Measurements from ENCODE around the gene KDELR1.

The KDELR1 gene

DNA sequence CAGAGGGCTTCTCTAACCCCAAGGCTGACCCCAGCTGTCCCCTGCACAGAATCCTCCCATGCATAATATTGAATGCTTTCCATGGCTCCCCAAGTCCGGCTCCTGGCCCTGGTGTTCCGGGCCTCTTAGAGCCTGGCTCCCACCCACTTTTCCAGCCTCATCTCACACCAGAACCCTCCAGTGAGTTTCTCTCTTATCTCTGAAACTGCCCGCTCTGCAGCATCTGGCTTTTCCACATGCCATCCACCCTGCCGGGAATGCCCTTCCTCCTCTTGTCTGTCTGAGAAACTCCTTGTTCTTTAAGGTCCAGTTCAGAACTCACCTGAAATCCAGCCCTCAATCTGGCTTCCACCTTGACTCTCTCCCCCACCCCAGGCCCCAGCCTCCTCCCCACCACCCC lies 20.4 kb downstream of the KDELR1 start:
- DNase-seq: no peak

DNA sequence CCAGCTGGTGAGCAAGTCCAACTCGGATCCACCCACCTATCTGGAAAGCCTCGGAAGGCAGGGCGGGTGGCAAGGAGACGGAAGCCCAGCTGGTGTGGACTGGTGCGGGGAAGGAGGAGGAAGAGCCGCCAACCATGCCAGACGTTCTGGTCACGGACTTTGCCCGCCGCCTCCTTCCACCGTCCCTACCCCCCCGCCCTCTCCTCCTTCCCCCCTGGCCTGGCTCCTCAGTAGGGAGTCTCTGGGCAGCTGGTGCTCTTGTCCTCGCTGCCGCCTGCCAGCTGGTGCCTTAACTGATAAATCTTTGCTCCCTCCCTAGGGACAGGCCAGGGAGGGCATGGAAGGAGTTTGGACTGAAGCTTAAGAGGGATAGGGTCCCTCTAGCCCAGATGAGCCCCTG lies 22.4 kb downstream of the KDELR1 start:
- no peak for DNase-seq

DNA sequence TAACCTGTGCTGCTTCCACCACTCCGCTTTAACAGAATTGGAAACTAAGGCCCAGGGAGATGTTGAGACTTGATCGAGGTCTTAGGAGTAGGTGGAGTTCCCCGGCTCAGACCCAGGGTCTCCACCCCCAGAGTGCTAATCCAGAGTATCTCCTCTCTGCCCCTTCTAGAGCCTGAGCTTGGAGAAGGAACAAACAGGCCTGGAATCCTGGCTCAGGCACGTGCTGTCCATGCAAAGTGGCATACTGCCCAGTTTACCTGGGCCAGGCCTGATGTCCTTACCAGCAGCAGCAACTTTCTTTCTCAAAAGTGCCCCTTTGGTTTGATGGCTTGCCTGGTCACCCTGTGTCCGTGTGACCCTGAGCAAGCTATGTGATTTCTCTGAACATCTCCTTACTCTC lies 23.5 kb downstream of the KDELR1 start:
- no peak for DNase-seq

DNA sequence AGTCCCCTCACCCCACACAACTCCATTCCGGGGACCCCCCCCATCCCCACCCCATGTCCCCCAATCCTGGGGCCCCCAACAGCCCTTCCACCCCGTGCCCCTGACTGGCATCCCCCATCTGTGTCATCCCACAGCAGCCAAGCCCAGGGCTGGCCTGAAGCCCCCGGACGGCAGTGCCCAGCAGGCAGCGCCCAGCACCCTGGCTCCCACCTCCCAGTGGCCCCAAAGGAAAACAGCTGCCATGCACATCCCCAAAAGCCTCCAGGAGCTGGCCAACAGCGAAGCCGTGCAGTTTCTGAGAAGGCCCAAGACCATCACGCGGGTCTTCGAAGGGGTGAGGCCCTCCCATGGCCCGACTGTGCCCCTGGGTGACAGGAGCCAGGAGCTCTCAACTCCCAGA lies 25.7 kb downstream of the KDELR1 start:
- no peak for DNase-seq

DNA sequence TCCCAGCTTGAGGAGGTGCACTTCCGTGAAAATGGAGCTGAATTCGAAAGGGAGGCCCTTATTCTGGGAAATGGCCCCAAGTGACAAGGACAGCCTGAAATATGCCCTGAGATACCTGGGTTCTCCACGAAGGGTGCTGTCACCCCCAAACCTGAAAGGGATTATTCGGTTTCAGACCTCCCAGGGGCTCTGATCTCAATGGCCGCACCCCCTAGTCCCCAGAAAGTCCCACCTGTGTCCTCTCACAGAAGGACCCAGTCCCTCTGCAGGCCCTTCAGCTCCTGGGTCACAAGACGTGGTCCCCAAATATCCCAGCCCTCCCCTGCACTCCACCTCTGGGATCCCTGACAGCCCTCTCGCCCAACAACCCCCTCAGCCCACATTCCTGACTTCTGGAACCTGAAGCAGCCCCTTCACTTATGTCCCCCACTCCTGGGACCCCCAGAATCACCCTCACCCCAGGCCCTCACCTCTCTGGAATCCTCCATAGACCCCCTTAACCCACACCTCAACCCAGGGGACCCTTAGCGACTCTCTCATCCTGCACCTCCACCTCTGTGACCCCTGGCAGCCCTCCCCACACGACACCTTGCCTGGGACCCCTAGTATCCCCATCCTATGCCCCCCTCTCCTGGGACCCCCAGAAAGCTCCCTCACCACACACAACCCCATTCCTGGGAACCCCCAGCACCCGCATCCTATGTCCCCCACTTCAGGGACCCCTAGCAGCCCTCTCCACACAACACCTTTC lies 26.6 kb downstream of the KDELR1 start:
- DNase-seq: no peak

DNA sequence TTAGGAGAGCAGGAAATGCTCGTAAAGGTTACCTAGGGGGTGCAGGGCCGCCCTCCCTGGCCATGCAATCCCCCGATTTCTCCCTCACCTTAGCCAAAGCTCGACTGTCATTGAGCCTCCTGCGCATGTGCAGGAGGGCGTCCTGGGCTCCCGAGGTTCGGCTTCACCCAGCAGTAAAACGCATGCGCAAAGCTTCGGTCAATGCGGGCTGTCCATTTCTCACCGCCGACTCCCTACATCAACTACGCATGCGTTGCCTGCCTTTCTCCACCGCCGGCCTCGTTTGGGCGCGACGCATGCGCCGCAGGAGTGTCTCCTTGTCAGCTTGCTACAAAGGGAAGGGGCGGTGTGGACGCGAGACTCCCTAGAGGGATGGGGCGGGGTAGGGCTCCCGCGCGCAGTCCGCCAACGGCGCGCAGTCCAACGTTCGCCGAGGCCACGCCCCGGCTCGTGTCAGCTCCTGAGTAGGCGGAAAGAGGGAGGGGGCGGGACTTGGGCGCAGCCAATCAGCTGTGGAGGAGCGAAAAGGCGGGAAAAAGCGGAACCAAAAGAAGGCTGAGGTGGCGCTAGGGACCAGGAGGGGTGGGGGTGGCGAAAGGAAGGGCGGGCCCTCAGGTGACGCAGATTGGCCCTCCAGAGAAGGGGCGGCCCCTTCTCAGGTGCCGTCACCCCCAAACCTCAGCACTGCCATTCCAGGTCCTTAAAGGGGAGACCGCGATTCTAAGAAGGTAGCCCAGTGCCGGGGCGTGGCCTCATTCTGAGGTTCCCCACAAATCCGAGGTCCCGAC lies 27.3 kb downstream of the KDELR1 start, which contains the start of the genes SYNGR4 and TMEM143:
TSS of gene SYNGR4 (plus strand) at position 558 of the 788 bp plus-strand sequence. CDS start 1,476 bp downstream, outside the sequence.
TSS of gene TMEM143 (minus strand) at position 131 of the 788 bp plus-strand sequence. CDS start at position 111, 20 bp downstream.
- peak; percentile 100 for DNase-seq

DNA sequence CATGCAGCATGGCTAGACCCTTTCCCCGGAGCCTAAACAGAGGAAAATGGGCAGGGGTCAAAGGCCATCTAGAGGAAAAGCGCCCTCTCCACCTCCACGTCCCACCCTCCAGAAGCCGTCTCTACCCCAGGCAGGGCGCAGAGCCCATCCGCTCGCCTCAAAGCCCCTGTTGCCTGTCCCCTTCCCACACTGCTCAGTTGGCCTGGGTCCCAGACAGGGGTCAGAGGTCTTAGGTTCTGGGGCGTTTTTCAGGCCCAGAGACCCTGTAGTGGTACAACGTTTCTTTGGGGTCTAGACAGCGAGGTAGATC lies 27.9 kb downstream of the KDELR1 start:
- DNase-seq: no peak

DNA sequence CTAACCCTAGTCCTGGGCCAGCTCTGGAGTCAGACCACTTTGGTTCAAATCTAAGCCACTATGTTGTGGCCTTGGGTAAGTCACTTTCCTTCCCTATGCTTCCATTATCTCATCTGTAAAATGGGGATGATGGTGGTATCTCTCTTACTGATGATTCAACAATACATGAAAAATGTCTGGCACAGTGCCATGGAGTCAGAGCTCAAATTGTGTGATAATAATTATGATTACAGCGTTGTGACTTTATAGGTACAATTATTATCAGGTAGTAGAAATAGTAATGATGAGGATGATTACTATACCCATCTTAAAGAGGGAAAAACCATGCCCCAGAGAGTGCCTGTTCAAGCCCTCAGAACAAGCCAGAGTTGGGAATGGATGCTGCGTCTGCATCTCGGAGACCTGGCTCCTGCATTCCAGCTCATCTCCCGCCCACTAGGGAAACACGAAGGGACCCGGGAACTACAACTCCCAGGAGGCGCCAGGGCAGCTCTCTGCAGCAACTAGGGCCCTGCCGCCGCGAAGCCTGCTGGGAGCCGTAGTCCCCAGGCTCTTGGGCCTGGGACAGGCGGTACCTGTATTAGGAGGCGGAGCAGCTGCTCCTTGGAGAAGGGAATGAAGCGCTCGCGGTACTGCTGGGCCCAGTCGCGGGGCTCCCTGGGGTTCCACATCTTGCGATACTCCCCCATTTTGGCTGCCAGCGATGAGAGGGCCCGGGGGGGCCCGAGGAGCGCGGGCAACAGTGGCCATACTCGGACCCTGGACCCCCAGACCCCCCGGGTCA lies 28.4 kb downstream of the KDELR1 start:
- DNase-seq: peak; percentile 95

DNA sequence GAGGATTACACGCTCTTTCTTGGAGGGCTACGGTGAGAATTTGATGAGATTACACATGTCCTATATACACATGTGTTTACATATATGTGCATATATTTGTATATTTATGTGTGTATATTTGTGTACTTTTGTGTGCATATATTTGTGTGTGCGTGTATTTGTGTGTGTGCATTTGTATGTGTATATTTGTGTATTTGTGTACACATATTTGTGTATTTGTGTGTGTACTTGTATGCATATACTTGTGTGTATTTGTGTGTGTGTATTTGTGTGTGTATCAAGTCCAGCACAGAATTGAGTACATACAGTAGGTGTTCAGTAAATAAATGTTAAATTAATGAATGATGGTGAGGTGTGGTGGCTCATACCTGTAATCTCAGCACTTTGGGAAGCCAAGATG lies 29.4 kb downstream of the KDELR1 start:
- DNase-seq: no peak

DNA sequence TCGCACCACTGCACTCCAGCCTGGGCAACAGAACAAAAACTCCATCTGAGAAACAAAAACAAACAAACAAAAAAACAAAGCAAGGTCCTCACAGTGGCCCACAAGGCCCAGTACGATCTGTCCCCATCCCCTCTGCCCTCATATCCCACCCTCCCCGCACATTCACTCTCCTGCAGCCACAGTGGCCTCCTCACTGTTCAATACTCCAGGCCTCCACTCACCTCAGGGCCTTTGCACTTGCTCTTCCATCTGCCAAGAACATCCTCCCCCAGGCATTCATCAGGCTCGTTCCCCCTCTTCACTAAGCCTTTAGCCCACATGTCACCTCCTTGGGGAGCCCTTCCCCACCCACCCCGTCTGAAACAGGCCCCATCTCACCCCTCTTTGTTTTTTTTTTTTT lies 32.2 kb downstream of the KDELR1 start:
- no peak for DNase-seq

DNA sequence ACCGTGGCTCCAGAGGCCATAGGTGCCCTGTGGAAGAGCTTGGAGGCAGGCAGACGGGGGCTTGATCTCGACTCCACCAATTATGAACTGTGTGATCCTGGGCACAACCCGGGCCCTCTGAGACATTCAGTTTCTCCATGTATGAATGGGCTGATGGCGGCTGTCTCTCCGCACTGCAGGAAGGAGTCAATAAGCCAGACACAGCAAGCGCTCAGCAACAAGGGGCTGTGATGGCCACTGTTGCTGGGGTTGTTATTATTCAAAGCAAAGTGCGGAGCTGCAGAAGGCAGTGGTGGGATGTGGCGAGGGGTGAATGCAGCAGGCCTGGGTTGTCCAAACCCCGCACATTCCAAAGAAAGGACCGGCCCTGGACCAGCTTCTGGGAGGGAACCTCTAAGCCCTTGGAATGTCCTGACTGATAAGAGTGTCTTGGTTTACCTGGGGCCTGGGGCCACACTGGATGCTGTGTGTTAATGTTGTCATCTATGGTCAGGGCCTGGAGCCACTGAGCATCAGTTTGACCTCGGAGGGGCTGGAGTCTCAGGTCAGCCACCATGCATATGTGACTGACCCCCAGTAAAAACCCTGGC lies 35.9 kb downstream of the KDELR1 start:
- no peak for DNase-seq

DNA sequence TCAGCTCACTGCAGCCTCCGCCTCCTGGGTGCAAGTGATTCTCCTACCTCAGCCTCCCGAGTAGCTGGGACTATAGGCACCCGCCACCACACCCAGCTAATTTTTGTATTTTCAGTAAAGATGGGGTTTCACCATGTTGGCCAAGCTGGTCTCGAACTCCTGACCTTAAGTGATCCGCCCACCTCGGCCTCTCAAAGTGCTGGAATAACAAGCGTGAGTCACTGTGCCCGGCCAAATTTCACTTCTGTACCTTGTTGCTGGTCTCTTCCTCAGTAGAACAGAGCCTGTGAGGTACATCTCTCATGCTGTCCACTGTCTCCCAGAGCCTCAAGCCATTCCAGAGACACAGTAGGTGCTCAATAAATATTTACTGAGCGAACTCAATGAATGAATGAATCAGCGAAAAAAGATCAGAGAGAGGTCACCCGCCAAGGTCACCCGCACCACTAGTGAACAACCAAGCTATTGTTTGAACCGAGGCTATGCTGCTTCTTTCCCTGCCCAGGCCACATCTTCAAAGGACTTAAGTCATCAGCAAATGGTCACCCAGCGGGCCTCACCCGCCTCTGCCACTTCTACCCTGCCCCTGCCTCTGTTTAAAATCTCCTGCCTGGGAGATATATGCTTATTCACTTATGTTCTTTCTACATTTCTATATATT lies 36.9 kb downstream of the KDELR1 start:
- DNase-seq: no peak

DNA sequence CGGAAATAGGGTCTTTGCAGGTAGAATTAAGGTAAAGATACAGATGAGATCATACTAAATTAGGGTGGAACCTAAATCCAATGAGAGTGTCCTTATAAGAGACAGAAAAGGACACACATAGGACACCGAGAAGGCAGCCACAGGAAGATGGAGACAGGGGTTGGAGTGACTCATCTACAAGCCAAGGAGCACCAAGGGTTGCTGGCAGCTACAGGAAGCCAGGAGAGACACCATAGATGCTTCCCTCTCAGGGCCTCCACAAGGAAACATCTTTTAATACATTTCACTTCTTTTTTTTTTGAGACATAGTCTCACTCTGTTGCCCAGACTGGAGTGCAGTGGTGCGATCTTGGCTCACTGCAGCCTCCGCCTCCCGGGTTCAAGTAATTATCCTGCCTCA lies 37.7 kb downstream of the KDELR1 start:
- peak; percentile 20 for DNase-seq

DNA sequence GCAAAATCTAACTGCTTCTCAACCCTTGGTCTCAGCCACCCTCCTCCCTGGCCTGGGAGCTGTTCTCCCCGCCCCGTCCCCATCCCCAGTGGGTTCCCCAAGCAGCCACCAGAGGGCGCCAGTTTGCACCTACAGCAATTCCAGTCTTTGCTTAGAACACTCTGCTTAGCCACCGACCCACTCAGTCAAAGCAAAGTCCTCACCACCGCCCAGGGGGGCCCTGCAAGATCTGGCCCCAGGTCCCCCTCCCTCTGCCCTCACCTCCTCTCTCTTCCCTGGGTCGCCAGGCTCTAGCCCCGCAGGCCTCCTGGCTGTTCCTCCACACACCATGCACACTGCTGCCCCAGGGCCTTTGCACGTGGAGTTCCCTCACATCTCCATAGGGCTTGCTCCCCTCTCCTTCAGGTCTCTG lies 40.0 kb downstream of the KDELR1 start:
- DNase-seq: peak; percentile 57

DNA sequence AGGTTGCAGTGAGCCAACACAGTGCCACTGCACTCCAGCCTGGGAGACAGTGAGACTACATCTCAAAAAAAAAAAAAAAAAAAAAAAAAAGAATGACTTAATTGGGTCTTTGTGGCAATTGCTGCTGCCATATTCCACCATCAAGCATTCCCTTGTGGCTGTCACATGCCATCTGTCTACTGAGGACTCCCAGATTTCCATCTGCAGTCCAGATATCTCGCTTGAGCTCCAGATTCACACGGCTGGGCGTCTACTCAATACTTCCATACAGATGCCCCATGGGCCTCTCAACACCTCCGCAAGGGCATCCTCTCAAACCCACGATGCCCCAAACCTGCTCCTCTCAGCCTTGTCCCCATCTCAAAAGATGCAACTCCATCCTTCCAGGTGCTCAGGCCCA lies 40.5 kb downstream of the KDELR1 start:
- no peak for DNase-seq

DNA sequence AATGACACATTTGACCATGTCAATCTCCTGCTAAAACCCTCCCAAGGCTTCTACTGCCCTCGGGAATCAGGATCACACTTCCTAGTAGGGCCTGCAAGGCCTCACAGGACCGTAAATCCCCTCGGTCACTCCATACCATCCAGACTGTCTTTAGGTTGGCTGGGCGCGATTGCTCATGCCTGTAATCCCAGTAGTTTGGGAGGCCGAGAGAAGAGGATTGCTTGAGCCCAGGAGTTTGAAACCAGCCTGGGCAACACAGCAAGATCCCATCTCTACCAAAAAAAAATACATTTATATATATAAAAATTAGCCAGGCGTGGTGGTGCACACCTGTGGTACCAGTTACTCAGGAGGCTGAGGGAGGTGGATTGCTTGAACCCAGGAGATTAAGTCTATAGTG lies 42.6 kb downstream of the KDELR1 start:
- DNase-seq: no peak

DNA sequence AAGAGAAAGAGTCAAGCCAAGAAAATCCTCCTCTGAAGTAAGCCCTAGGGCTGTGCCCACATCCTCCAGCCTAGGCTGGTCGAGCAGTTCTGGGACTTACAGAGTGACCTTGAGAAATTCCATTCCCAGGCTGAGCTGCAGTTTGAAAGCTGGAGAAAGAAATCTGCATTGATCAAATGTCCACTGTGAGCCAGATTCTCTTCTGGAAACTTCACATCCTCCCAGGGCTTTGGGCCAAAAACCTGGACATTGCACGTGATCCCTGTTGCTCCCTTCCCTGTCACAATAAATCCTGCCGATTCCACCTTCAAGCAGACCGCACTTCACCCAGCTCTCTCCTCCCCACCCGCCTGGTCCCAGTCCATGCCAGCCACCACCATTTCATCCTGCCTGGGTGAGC lies 43.3 kb downstream of the KDELR1 start:
- DNase-seq: no peak

DNA sequence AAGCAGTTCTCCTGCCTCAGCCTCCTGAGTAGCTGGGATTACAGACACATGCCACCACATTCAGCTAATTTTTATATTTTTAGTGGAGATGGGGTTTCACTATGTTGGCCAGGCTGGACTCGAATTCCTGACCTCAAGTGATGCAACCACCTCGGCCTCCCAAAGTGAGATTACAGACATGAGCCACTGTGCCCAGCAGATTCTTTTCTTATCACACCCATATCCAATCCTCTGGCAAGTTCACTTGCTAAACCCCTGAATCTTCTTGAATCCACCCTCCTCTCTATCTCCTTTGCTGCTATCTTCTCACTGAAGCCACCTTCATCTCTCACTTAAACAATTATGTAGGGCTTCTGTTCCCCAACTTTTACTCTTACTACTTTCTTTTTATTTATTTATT lies 45.2 kb downstream of the KDELR1 start:
- no peak for DNase-seq

DNA sequence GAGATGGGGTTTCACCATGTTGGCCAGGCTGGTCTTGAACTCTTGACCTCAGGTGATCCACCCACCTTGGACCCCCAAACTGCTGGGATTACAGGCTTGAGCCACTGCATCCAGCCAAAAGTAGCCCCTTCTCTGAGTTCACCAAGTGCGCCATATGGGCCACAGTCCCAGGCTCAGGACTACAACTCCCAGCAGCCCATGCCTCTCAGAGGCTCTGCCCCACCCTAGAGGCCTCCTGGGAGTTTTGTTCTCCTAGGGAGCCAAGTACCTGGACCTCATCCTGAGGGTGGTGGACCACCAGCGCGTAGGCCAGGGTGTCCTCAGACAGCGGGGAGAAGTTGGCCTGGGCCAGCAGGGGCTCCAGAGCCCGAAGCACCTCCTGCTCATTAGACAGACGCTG lies 46.5 kb downstream of the KDELR1 start:
- DNase-seq: no peak

DNA sequence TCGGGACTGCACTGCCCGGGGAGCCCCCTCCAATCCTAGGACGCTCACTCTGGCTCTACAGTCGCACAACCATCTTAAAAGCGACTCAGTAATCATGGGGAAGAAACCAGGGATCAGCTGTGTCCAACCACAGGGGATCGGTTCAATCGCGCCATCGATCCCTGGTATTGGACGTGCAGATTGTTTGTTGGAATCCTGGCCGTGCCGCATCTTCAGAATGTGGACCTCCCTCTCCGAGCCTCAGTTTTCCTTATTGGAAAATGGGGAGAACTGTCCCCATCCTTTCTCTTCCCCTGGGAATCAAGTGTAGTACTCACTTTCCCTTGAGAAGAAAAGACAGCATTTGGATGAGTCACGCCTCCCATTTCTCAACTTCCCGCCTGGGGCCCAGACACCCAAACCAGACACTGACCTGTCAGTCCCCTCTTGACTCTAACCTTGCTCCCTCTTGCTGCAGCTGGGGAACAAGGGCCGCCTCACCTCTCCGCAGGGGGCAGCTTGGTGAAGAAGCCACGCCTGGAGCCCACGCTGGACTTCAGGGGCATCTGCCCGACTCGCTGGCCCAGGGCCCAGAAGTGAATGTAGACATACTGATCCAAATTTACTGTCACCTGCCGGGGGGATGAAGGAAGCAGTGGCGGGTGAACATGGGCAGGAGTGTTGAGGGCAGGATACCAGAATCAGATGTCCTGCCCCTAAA lies 48.4 kb downstream of the KDELR1 start:
- DNase-seq: no peak

DNA sequence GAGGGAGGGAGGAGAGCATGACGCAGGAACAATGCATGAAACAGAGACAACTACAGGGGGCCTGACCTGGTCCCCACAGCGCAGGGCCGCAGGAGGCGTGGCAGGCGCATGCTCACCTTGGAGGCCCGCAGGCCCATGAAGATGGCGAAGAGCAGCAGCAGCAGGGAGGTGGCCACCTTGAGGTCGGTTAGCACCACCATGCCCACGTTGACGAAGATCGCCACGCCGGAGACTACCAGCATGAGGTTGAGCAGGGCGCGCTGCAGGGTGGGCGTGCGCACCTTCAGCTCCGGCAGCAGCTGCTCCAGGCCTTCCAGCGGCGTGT lies 49.0 kb downstream of the KDELR1 start:
- no peak for DNase-seq

All from fibroblast of skin of scalp (primary cell).